Measurements from ENCODE around the gene ACOT6. TPM values are rescaled to one million over a fixed set of nuclear protein-coding genes. Genes with fewer than 3 reads are reported as not detected.

Gene ACOT6
- total and polyA plus RNA-seq, 9 of the 15 experiments (the other 6 are each of a cell fraction or from before 2014, with no cell fraction given) = not detected

GRCh38 chr14:73662487-73662943 is 50.2 kb downstream of the ACOT6 start (continued):
- TF ChIP-seq ZNF785 (CRISPR knock-in tag; IDR thresholded peaks at IDR 0.05) (no peak), SMARCE1 (IDR thresholded peaks at IDR 0.05) (peak; percentile 57; the same call in 1 of the 2 replicates), MCM5 (IDR thresholded peaks at IDR 0.05; ENCODE audit: low read depth) (no peak), TEAD4 (IDR thresholded peaks at IDR 0.05; ENCODE audit: low read length) (peak; percentile 74), TEAD4 (CRISPR knock-in tag; IDR thresholded peaks at IDR 0.05; ENCODE audit: borderline replicate concordance) (no peak), ZNF395 (CRISPR knock-in tag; IDR thresholded peaks at IDR 0.05) (no peak), RCOR1 (IDR thresholded peaks at IDR 0.05; ENCODE audit: borderline replicate concordance in 1 of 2, low read depth in 2 of 2, low read length in 2 of 2) (peak in 1 of 2 experiments; percentile 62; a peak in 2 of 4 replicates), TEAD1 (CRISPR knock-in tag; IDR thresholded peaks at IDR 0.05) (peak in 1 of 2 experiments; percentile 95; a peak in 2 of 4 replicates), RAD21 (CRISPR knock-in tag; conservative IDR thresholded peaks at IDR 0.05 in 1 of 2, IDR thresholded peaks at IDR 0.05 in 1 of 2) (peak in 1 of 2 experiments; percentile 19; a peak in 1 of 4 replicates), ZNF445 (CRISPR knock-in tag; IDR thresholded peaks at IDR 0.05; ENCODE audit: low read depth) (no peak)
